Inflammatory macrophage treated with lipopolysaccharide for 4 hours (primary cell): Measurements from ENCODE around the gene LRRC1.

Source experiments
- DNase-seq: peaks from one replicate; pipeline ENCODE4 v3.0.0-alpha.2; 2020

The LRRC1 gene

GRCh38 chr6:53896196-53896595 lies 101.4 kb downstream of the LRRC1 start:
- no peak for DNase-seq

- DNase-seq: no peak
Observed at GRCh38 chr6:53898026-53898795, 103.4 kb downstream of the LRRC1 start.

GRCh38 chr6:53899512-53899911 lies 104.7 kb downstream of the LRRC1 start:
- no peak for DNase-seq

- DNase-seq: no peak
Observed at GRCh38 chr6:53903357-53903756, 108.6 kb downstream of the LRRC1 start.

- no peak for DNase-seq
Observed at GRCh38 chr6:53906103-53906502, 111.3 kb downstream of the LRRC1 start.

GRCh38 chr6:53906842-53907241 lies 112.0 kb downstream of the LRRC1 start:
- DNase-seq: no peak

GRCh38 chr6:53910834-53911233 lies 116.0 kb downstream of the LRRC1 start:
- DNase-seq: no peak

GRCh38 chr6:53912661-53913060 lies 117.9 kb downstream of the LRRC1 start:
- DNase-seq: no peak

GRCh38 chr6:53913286-53913685 lies 118.5 kb downstream of the LRRC1 start:
- DNase-seq: no peak

GRCh38 chr6:53915026-53915691 lies 120.4 kb downstream of the LRRC1 start:
- no peak for DNase-seq

- no peak for DNase-seq
Observed at GRCh38 chr6:53916804-53917463, 122.1 kb downstream of the LRRC1 start.

- DNase-seq: no peak
Observed at GRCh38 chr6:53917464-53917842, 122.6 kb downstream of the LRRC1 start.

GRCh38 chr6:53918854-53919510 lies 124.2 kb downstream of the LRRC1 start:
- peak; percentile 35 for DNase-seq

- no peak for DNase-seq
Observed at GRCh38 chr6:53919881-53920360, 125.1 kb downstream of the LRRC1 start.

- DNase-seq: no peak
Observed at GRCh38 chr6:53920881-53921280, 126.1 kb downstream of the LRRC1 start.

GRCh38 chr6:53921639-53922038 lies 126.8 kb downstream of the LRRC1 start:
- DNase-seq: no peak

GRCh38 chr6:53922539-53922981 lies 127.8 kb downstream of the LRRC1 start:
- DNase-seq: no peak

- no peak for DNase-seq
Observed at GRCh38 chr6:53924277-53924676, 129.5 kb downstream of the LRRC1 start.

- DNase-seq: no peak
Observed at GRCh38 chr6:53924821-53925422, 130.1 kb downstream of the LRRC1 start.

- no peak for DNase-seq
Observed at GRCh38 chr6:53925891-53926290, 131.1 kb downstream of the LRRC1 start.

GRCh38 chr6:53926505-53926904 lies 131.7 kb downstream of the LRRC1 start:
- DNase-seq: no peak

- no peak for DNase-seq
Observed at GRCh38 chr6:53928641-53929040, 133.8 kb downstream of the LRRC1 start.
